Thoracic aorta (tissue), 2 donors: ENCODE measurements around the gene SLX4. TPM values are rescaled to one million over a fixed set of nuclear protein-coding genes. Genes with fewer than 3 reads are reported as not detected.

Source experiments
- ATAC-seq: fragments of 150-250 bp; one replicate; pipeline ENCODE4 v1.8.0; 2017; ENCODE audit warnings: low read depth; ENCODE audit not compliant: insufficient number of reproducible peaks, low FRiP score
- DNase-seq: peaks from one replicate; pipeline ENCODE4 v3.0.0-alpha.2; 2020; ENCODE audit warnings: low spot score
- H3K27ac ChIP-seq, 2 donors: fragments of 200-600 bp; sonication (generic); 1 replicate in 1 of 2; 2 replicates in 1 of 2; pipeline ENCODE4 v1.5.1; 2016; ENCODE audit warnings: mild to moderate bottlenecking in 2 of 2, moderate library complexity in 2 of 2
- H3K27me3 ChIP-seq: fragments of 200-600 bp; sonication (generic); replicated peaks from 2 replicates; pipeline ENCODE4 v1.6.0; 2016; ENCODE audit warnings: mild to moderate bottlenecking; ENCODE audit not compliant: insufficient read depth
- H3K36me3 ChIP-seq: fragments of 200-600 bp; sonication (generic); one replicate; pipeline ENCODE4 v1.5.1; 2016
- H3K4me1 ChIP-seq, 2 donors: fragments of 200-600 bp; sonication (generic); 1 replicate in 1 of 2; 2 replicates in 1 of 2; pipeline versions ENCODE4 v1.5.1 to v1.6.0; 2016; ENCODE audit warnings: low read depth in 2 of 2, mild to moderate bottlenecking in 1 of 2; ENCODE audit not compliant: control insufficient read depth in 1 of 2
- H3K4me3 ChIP-seq: fragments of 200-600 bp; sonication (generic); 2 replicates; pipeline ENCODE4 v1.5.1; 2016; ENCODE audit warnings: mild to moderate bottlenecking
- H3K9me3 ChIP-seq: fragments of 200-600 bp; sonication (generic); 2 replicates; pipeline ENCODE4 v1.5.1; 2016
- total RNA-seq, 2 donors: library from RNA; depleted of rRNA; stranded (reverse); fragments of >200 nt; gene quantifications; one replicate each; pipeline versions ENCODE4 v1.1.0 to v1.2.3, GENCODE V29; 2016
- TF ChIP-seq, protein P1 (sequence below): fragments of 200-600 bp; sonication (generic); IDR thresholded peaks from one replicate; pipeline ENCODE4 v1.5.1; 2019; ENCODE audit warnings: antibody characterized with exemption

SLX4 gene
- total RNA-seq, 2 donors from 2014 or later: 6.9 to 7.8 TPM

DNA sequence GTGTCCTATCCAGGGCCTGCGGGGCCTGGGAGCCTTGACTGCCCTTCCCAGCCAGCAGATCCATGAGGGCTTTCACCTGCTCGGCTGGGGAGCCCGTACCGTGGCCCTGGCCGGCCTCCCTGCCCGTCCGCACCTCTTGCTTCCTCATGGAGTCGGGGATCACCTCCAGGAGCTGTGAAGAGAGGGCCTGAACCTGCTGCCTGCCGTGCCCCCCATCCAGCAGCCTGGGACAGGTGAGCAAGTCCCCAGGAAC lies 46.6 kb downstream of the SLX4 start:
- H3K4me3 ChIP-seq: no peak overlapping the region
- H3K9me3 ChIP-seq: no peaks in the 10 kb centered on the region
- no peak overlapping the region for H3K27ac ChIP-seq
- DNase-seq: no peak
- ATAC-seq: no peak
- TF ChIP-seq, protein P1, sequence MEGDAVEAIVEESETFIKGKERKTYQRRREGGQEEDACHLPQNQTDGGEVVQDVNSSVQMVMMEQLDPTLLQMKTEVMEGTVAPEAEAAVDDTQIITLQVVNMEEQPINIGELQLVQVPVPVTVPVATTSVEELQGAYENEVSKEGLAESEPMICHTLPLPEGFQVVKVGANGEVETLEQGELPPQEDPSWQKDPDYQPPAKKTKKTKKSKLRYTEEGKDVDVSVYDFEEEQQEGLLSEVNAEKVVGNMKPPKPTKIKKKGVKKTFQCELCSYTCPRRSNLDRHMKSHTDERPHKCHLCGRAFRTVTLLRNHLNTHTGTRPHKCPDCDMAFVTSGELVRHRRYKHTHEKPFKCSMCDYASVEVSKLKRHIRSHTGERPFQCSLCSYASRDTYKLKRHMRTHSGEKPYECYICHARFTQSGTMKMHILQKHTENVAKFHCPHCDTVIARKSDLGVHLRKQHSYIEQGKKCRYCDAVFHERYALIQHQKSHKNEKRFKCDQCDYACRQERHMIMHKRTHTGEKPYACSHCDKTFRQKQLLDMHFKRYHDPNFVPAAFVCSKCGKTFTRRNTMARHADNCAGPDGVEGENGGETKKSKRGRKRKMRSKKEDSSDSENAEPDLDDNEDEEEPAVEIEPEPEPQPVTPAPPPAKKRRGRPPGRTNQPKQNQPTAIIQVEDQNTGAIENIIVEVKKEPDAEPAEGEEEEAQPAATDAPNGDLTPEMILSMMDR: no peak
- no peaks in the 10 kb centered on the region for H3K4me1 ChIP-seq
- H3K36me3 ChIP-seq: no peaks in the 10 kb centered on the region
- H3K27me3 ChIP-seq: no peaks in the 10 kb centered on the region

DNA sequence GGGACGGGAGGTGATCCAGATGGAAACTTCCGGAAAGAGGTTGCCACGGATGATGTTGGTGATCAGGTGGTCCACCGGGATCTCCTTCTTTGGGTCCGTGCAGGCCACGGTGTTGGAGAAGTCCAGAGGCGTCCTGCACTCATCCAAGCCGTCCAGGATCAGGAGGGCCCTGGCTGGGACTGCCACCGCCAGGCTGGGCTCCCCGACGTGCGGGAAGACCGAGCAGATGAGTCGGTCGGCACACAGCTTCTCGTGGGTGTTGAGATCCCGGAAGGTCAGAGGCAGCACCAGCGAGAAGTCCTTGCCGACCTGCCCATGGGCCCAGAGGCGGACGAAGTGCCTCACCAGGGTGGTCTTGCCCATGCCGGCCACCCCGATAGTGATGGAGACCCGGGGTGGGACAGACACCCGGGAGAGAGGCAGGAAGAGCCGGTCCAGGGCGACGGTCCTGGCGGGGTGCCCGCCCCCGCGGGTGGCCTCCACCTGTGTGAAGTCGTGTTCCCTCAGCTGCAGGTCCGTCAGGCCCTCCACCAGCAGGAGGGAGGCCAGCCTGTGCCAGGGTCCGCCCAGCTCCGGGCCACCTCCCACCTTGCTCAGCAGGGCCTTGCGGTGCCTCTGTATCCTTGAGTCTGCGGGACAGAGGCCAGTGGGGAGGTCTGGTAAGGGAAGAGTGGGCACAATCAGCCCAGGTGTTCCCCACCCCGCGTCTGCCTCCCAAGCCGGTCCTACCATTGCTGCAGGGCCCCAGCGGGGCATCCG lies 47.1 kb downstream of the SLX4 start:
- Histone ChIP-seq H3K27ac (no peak overlapping the region), H3K4me1 (no peaks in the 10 kb centered on the region), H3K9me3 (no peaks in the 10 kb centered on the region), H3K4me3 (no peak overlapping the region), H3K27me3 (no peaks in the 10 kb centered on the region), H3K36me3 (no peaks in the 10 kb centered on the region)
- TF ChIP-seq, protein P1: no peak
- no peak for ATAC-seq
- no peak for DNase-seq

DNA sequence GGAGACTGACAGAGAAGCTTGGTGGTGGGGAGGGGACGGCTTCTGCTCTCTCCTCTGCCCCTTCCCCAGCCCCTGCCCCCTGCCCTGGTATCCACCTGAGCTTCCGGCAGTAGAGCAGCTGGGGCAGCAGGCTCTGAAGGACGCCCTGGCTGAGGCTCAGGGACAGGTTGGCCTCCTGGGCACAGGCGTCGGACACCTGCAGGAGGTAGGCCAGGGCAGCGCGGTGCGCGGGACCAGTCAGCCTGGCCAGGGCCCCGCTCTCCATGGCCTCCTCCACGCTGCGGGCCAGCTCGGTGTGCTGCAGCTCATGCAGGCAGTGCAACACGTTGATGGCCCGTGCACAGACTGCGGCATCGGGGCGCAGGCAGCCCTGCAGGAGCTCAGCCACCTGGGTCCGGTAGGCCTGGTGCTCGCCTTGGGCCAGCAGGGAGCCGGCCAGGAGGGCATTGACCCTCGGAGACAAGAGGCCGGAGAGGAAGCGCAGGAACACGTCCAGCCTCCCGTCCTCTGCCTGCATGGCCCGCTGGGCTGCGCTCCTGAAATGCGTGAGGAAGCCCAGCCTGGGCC lies 48.4 kb downstream of the SLX4 start:
- Histone ChIP-seq H3K27ac (no peak overlapping the region), H3K27me3 (no peaks in the 10 kb centered on the region), H3K4me1 (no peaks in the 10 kb centered on the region), H3K4me3 (no peak overlapping the region), H3K36me3 (no peaks in the 10 kb centered on the region), H3K9me3 (no peaks in the 10 kb centered on the region)
- no peak for DNase-seq
- TF ChIP-seq, protein P1: no peak
- ATAC-seq: no peak

GRCh38 chr16:3561626-3562025 lies 49.8 kb downstream of the SLX4 start:
- Histone ChIP-seq H3K27me3 (no peaks in the 10 kb centered on the region), H3K9me3 (no peaks in the 10 kb centered on the region), H3K4me1 (no peaks in the 10 kb centered on the region), H3K27ac (no peak overlapping the region), H3K4me3 (no peak overlapping the region), H3K36me3 (no peaks in the 10 kb centered on the region)
- DNase-seq (no peak), ATAC-seq (no peak)
- TF ChIP-seq, protein P1: no peak

DNA sequence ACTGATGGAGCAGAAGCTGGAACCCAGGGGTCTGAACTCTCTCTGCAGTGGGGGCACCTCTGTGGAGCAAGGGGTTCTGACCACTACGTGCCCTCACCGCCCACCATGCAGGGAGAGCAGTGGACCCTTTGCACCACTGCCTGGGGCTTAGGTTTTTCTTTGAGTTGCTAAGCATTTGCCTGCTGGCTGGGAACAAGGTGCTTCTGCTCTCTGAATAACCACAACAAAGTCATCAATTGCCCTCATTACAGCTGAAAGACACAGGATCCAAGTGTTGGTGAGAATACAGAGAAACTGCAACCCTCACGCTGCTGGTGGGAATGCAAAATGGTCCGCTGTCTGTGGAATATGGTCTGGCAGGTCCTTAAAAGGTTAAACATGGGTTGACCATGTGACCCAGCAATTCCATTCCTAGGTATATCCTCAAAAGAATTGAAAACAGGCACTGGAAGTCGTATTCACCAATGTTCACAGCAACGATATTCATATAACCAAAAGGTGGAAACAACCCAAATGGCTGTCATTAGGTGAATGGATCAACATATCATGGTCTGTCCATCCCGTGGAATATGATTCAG lies 57.0 kb downstream of the SLX4 start:
- Histone ChIP-seq H3K36me3 (no peaks in the 10 kb centered on the region), H3K27me3 (no peaks in the 10 kb centered on the region), H3K4me3 (no peak overlapping the region), H3K4me1 (no peaks in the 10 kb centered on the region), H3K9me3 (no peaks in the 10 kb centered on the region), H3K27ac (no peak overlapping the region)
- no peak for DNase-seq
- TF ChIP-seq, protein P1: no peak
- ATAC-seq: no peak
